WTC11 (cell line): ENCODE data around the gene GAB1.

Experiments
- CREM ChIP-seq: sonication (generic); formaldehyde crosslinking; IDR thresholded peaks from 2 replicates; pipeline ENCODE4 v1.8.1; 2022; ENCODE audit warnings: mild to moderate bottlenecking, missing genetic modification reagents, moderate library complexity
- CTCF ChIP-seq: fragments of 200-600 bp; IDR thresholded peaks from 2 replicates; pipeline ENCODE4 v1.8.0; 2022; ENCODE audit warnings: antibody characterized with exemption
- ESRRA ChIP-seq: sonication (generic); formaldehyde crosslinking; IDR thresholded peaks from 2 replicates; pipeline ENCODE4 v1.8.1; 2022; ENCODE audit warnings: mild to moderate bottlenecking, missing genetic modification reagents, borderline replicate concordance
- FOXK1 ChIP-seq: sonication (generic); formaldehyde crosslinking; IDR thresholded peaks from 2 replicates; pipeline ENCODE4 v1.8.0; 2022; ENCODE audit warnings: mild to moderate bottlenecking, moderate library complexity, missing genetic modification reagents
- MAX ChIP-seq: sonication (generic); formaldehyde crosslinking; IDR thresholded peaks from 2 replicates; pipeline ENCODE4 v1.8.0; 2022; ENCODE audit warnings: mild to moderate bottlenecking, missing genetic modification reagents
- ZNF121 ChIP-seq: sonication (generic); formaldehyde crosslinking; IDR thresholded peaks from 2 replicates; pipeline ENCODE4 v1.8.0; 2023; ENCODE audit warnings: missing genetic modification reagents

GRCh38 chr4:143384381-143384994, 47.8 kb downstream of the GAB1 start:
- TF ChIP-seq CTCF = no peak
- TF ChIP-seq CREM = no peak
- TF ChIP-seq FOXK1 = no peak
- no peak for TF ChIP-seq ZNF121 (CRISPR knock-in tag)
- TF ChIP-seq MAX (CRISPR knock-in tag) = no peak
- TF ChIP-seq ESRRA = no peak
